Upper lobe of left lung (tissue), 4 donors: ENCODE results near the gene PODXL2.

ENCODE experiments used
- CTCF ChIP-seq, 6 experiments: fragments of 450-650 bp in 4 of 6; fragments of 200-600 bp in 2 of 6; sonication (generic) in 2 of 6; IDR thresholded peaks; one replicate each; pipeline ENCODE4 v1.5.1; 2016 to 2019; ENCODE audit warnings: antibody characterized with exemption in 6 of 6
- POLR2A ChIP-seq, 4 donors: fragments of 450-650 bp; IDR thresholded peaks; one replicate each; pipeline ENCODE4 v1.5.1; 2016 to 2017; ENCODE audit warnings: antibody characterized with exemption in 4 of 4, mild to moderate bottlenecking in 2 of 4
- POLR2AphosphoS5 ChIP-seq, 2 donors: sonication (generic); formaldehyde crosslinking; IDR thresholded peaks; one replicate each; pipeline ENCODE4 v1.5.1; 2017; ENCODE audit warnings: antibody characterized with exemption in 2 of 2

GRCh38 chr3:127670229-127670559 lies 41.2 kb downstream of the PODXL2 start:
- TF ChIP-seq POLR2A (IDR thresholded peaks at IDR 0.05) = no peak
- no peak for TF ChIP-seq POLR2AphosphoS5 (IDR thresholded peaks at IDR 0.05)
- no peak for TF ChIP-seq CTCF (IDR thresholded peaks at IDR 0.05)
